Activated T-helper 1 cell treated with anti-CD3 and anti-CD28 coated beads, Interleukin-2, amount 50 U/mL, for 16 hours (primary cell): ENCODE results near the gene PRDM16.

Experiments
- DNase-seq, 2 donors: peaks; one replicate each; pipeline ENCODE4 v3.0.0-alpha.2; 2020; ENCODE audit warnings: low read depth in 1 of 2, low spot score in 1 of 2

Gene PRDM16

DNA sequence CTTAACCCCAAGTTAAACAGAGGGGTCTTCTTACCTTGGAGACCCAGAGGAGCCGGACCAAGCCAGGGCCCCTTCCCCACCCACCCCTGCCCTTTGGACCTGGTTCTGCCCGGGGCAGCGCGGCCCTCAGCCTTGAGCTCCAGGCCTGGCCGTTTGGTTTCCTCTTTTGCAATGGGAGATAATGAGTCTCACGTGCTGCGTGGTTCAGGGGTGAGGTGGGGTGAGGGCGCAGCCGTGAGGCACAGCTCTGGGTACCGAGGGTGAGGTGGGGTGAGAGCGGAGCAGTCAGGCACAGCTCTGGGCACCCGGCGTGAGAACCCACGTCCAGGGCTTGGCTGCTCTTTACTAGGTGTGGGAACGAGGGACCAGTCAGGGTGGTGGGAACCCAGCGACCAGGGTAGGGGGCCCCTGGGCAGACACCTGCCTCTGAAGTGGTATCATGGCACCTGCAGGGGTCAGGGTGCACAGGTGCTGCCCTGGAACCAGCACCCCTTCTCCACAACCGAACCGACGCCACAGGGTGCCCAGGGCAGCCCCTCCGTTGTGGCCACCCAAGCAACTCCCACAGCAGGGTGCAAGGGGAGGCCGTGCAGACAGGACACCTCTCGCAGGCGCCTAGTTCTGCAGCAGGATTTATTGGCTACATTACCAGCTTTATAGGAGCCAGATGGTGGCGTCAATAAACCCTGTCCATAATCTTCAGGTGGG lies 182.2 kb downstream of the PRDM16 start:
- no peak for DNase-seq

DNA sequence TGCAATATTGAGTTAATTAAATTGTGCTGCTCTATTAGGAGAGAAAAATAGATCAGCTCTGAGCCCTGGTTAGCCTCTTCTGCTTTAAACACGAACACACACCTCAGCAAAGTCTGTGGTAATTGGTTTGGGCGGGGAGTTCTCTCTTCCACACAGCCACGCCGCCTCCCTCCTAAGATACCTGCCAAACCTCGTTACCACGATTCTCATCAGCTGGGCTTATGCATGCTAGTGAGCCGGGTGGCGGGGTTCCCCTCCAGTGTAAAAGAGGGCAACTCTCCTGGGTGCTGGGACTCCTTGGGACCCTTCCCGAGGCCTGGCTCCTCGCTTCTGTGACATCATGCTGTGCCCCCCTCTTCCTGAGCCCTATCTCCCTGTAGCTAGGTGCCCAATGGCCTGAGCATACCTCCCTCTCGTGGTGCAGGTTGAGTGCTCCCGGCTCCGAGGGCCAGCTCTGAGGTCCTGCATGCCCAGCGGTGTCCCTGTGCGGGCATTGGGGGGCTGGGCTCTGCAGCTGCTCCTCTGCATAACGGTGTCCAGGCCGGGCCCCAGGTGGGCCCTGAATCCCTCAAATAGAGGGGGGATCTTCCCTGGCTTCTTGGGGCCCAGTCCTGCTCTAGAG lies 182.9 kb downstream of the PRDM16 start:
- DNase-seq, result no peak

DNA sequence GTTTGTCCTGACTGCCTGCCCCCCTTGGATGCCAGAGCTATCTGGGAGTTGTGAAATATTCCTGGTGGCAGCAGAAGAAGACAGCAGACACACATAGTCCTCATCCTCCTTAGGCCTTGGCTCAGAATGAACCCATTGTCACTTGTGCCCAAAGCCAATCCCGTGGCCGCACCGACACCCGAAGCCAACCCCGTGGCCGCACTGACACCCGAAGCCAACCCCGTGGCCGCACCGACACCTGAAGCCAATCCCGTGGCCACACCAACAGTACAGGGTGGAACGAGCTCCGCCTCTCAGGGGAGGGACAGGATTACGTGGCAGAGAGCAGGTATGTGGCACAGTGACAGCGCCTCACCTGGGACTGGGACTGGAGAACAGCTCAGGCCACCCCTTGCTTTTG lies 186.7 kb downstream of the PRDM16 start:
- DNase-seq, result no peak

- DNase-seq, result no peak
Measured at GRCh38 chr1:3257788-3258187, 188.8 kb downstream of the PRDM16 start.

- DNase-seq, result no peak
Measured at GRCh38 chr1:3258386-3259003, 189.5 kb downstream of the PRDM16 start.

DNA sequence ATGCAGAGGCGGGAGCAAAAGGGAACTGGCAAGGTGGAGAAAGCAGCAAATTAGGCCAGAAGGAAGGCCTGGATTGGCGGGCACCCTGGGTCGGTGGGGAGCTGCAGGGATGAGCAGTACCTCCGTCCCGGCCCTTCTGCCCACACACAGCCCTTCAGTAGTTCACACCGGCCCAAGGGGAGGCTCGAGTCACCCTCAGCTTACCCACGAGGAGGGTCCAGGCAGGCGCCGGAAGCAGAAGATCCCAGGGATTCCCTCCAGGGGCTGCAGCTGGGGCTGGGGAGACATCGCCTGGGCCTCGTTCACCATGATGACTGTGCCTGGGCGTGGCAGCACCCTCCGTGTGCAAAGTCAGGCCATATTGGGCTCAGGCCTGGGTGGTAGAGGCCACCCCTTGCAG lies 190.0 kb downstream of the PRDM16 start:
- DNase-seq, result no peak

DNA sequence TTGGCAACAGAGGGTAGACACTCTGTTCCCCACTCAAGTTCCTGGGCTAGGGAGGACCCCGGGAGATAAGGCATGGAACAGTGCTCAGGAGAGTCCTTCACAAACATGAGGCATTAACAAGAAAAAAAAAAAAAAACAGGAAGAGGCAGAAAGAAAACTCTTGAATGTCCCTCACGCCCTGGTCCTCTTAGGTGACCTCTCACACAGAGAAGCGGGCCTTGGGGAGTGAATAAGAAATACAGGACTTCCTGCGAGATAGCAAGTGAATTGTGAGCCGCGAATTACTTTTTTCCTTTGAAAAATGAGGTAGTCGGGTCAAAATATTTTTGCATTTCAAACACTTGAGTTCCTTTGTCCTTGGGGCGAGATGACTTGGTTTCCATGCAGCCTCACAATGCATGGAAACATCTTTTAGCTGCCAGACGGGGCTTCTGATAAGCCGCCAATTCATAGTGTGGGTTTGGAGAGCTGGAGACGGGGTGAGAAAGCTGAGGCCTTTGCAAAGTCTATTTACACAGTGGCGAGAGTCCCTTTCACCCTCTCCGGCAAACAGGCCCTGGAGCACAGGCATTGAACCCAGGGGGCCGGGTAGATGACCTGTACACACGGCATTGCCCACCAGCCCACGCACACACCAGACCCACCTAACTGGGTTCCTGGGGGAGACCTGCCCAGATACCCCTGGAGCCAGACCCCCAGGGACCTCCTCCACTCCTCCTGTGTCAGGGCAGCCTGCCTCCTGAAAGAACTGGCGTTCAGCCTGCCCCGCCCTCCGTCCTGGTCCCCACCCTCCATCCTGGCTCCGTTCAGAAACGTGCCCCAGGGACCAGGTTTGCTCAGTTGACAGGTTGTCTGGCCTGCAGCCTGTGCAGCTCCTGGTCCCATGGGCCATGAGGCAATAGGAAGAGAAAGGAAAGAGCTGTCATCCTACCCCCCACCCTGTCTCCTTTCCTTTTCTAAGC lies 192.3 kb downstream of the PRDM16 start:
- no peak for DNase-seq

DNA sequence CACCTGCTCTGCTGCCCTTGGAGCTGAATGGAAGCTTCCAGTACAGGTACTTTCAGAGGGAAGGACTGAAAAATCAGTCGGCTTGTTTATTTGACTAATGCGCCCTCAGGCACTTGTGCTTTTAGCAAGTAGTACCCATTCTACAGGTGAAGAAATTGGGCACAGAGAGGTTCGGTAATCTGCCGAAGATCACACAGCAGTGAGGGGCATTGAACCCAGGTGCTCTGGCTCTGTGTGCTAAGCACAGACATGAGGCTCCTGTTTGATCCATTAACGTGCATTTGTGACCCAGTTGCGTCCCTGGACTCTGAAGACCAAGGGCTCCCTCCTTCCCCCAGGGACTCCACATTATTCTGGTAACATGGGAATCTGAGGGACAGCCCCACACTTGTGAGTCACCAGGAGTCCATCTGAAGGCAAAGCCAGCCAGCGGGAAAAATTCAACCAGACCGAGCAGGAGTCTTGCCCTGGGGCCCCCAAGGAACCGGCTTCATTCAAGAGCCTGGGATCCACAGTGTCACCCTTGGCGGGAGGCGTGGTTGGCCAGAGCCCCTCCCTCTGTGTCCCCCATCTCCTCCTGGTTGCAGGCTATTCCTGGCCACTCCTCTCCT lies 193.1 kb downstream of the PRDM16 start:
- no peak for DNase-seq

DNA sequence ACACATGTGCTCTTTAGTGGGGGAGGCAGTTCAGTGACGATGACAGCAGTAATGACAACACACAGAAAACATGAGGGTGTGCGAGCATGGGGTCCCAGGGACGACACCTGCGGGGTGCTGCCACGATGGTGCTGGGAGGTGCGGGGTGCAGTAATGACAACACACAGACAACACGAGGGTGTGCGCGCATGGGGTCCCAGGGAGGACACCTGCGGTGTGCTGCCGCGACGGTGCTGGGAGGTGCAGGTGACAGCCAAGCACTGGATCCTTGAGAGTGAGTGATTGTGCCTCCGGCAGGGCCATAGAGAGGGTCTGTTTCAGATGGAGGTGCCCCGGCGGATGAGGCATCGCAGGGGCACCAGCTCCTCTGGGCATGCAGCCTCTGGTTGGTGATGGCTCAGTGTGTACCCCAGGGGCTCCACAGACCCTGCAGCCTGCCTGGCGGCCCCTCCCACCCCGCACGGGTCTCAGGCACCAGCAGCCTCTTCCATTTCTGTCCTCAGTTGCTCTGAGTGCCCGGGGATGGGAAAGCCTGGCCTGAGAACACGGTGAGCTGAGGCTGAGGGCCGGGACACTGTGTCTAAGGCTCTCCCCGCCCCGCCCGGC lies 193.8 kb downstream of the PRDM16 start:
- DNase-seq, result no peak

- no peak for DNase-seq
Measured at GRCh38 chr1:3263790-3264189, 194.8 kb downstream of the PRDM16 start.

GRCh38 chr1:3264456-3264855 lies 195.5 kb downstream of the PRDM16 start:
- DNase-seq, result no peak

DNA sequence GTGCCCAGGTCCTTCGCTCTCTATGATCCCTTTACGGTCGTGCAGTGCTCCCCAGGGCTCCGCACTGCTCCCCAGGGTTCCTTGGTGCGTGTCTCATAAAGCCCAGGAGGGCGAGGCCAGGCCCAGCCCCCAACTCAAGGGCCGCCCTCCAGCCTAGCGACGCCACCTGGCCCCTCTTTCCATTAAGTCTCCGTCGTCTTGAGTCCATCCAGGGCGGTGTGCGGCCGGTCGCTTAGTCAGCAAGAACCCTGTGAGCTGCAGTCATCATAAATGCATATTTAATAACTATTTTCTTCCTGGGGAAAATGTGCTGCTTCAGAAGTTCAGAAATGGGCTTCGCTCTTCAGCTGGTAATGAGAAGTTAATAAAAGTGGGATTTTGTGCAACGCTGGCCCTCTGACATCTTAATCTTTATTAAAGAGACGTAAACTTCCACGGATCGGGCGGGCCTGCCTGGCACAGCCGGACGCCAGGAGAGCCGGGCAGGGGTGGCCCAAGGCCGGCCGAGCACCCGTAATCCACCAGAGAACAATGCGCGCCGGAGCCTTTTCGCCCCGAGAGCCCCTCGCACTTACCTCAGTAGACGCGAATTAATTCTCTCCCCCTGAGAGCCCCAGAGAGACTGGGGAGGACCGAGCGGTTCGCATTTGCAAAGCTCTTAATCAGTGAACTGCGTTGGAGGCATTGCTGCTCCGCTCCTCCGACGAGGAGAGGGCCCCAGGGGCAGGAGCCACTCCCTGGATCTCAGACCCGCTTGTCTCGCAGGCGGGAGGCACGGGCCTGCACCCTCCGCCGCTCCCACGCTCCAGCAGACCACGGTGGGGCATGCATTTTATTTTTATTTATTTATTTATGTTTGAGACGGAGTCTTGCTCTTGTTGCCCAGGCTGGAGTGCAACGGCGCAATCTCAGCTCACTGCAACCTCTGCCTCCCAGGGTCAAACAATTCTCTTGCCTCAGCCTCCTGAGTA lies 197.1 kb downstream of the PRDM16 start:
- DNase-seq, result no peak

GRCh38 chr1:3266870-3267549 lies 198.0 kb downstream of the PRDM16 start:
- no peak for DNase-seq

DNA sequence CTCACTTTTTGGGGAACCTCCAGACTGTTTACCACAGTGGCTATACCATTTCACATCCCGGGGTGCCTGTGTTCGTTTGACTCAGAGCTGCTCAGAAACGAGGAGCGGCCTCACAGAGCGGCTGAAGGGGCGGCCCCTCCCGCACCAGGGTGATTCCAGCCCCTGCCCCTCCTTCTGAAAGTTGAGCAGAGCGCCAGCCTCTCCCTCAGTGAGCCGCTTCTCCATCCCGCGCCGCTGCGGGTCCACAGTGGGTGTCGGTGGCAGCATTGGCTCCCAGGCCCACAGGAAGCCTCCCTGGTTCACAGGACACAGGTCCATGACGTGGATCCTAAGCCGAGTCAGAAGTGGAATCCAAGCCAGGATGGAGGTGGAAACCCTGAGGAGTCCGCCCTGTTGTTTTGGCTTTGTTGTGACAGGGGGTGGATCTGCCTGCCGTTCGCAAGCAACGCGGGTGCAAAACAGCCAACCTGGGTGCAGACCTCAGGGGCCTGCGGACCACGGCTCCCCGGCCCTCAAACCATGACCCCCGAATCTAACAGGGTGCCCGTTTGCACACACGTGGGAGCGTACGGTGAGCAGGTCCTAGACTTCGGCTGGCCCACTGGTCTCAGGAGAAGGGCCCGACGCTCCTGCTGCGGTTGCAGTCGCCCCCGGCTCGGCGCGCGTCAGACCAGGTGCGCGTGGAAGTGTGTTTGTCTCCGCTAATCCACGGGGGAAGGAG lies 198.7 kb downstream of the PRDM16 start:
- DNase-seq, result no peak

DNA sequence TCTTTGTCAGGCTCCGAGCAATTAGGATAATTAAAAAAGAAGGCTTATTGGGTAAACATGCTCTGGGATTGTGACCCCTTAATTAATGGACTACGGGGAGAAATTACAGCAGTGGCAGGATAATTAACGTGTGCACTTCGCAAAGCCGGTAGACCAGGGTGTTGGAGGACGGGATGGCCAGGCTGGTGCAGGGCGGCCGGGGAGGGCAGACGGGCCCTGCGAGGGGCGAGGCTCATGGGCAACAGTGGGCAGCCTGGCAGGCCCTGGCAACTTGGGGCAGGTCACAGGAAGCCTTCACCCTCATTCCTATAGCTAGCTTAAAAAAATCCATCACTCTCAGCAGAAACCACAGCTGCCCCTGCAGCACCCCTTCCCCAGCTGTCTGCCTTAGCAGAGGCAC lies 199.3 kb downstream of the PRDM16 start:
- no peak for DNase-seq

GRCh38 chr1:3270403-3271245 lies 201.6 kb downstream of the PRDM16 start:
- no peak for DNase-seq

- no peak for DNase-seq
Measured at GRCh38 chr1:3271866-3272265, 202.9 kb downstream of the PRDM16 start.
